SK-N-MC (cell line): ENCODE data around the gene BET1L.
"Not testable (repeated sequence)": the region's sequence is repeated elsewhere in the genome, so short reads cannot be mapped to it uniquely, and the experiment has no call there.

Experiments
- FOXP2 ChIP-seq: optimal IDR thresholded peaks from 2 replicates; pipeline ENCODE3; 2011; ENCODE audit warnings: mild to moderate bottlenecking, moderate library complexity; ENCODE audit not compliant: insufficient read depth; ENCODE audit errors: extremely low read length, control extremely low read depth
- POLR2AphosphoS5 ChIP-seq: IDR thresholded peaks from 2 replicates; pipeline ENCODE4 v1.6.1; 2012; ENCODE audit warnings: mild to moderate bottlenecking, low read depth, low read length, borderline replicate concordance

DNA sequence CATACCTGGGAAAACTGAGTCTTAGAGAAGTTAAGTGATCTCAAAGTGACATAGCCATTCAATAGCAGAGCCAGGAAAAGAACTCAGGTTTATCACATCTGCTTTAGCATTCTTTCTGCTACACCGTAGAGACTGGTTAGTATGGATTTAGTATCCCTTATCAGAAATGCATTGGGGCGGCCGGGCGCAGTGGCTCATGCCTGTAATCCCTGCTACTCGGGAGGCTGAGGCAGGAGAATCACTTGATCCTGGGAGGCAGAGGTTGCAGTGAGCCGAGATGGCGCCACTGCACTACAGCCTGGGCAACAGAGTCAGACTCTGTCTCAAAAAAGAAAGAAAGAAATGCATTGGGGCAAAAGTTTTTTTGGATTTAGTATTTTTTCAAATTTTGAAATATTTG lies 31.1 kb upstream of the BET1L start:
- not testable (repeated sequence) for TF ChIP-seq POLR2AphosphoS5, FOXP2
